ENCODE measurements around the gene CPNE7. TPM values are rescaled to one million over a fixed set of nuclear protein-coding genes. Genes with fewer than 3 reads are reported as not detected.
"Not testable (repeated sequence)": the region's sequence is repeated elsewhere in the genome, so short reads cannot be mapped to it uniquely, and the experiment has no call there.

Gene CPNE7
- polyA plus RNA-seq, 3 donors: 0.28 to 0.65 TPM; not detected in 1

DNA sequence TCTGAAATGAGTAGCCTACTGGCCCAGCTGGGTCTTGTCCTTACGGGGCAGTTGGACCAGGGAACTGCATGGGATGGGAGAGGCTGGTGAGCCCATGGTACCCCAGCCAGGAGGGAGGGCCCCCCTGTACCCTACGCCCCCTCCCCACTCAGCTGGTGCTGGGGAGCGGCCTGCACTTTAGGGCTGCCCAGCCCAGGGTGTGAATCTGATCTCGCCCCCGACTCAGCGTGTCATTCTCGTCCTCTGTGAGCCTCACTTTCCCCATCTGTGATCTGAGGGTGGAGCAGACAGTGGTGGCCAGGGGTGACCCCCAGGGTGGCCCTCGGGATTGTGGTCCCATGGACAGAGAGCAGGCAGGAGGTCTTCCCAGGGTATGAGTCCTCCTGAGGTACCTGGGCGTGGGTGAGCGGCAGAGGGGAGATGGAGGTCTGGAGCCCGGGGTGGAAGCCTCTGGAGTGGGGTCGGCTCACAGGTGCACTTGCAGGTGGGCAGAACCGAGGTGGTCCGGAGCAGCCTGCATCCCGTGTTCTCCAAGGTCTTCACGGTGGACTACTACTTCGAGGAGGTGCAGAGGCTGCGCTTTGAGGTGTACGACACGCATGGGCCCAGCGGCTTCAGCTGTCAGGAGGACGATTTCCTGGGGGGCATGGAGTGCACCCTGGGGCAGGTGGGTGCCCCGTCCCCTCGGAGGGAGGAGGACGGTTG, 1.6 kb downstream of the CPNE7 start:
- WGBS, 3 donors: 87 to 90% (median 87%) methylated on average over 25 of the region's 25 CpGs

DNA sequence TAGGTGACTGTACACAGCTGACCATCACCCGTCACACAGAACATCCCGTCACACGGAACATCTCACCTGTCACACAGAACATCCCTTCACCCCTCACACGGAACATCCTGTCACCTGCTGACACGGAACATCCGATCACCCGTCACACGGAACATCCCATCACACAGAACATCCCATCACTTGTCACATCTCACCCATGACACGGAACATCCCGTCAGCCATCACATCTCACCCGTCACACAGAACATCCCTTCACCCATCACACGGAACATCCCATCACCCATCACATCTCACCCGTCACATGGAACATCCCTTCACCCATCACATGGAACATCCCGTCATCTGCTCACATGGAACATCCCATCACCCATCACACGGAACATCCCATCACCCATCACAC, 3.8 kb downstream of the CPNE7 start:
- H3K27ac ChIP-seq (ENCODE audit: low read depth, low read length): no peak overlapping the region
- 89 to 91% (median 90%) methylated on average over 15 of the region's 15 CpGs for WGBS, 3 donors

More for the DNA sequence above, 1.6 kb downstream of the CPNE7 start:
- H3K27ac ChIP-seq (ENCODE audit: low read depth, low read length): no peak overlapping the region

DNA sequence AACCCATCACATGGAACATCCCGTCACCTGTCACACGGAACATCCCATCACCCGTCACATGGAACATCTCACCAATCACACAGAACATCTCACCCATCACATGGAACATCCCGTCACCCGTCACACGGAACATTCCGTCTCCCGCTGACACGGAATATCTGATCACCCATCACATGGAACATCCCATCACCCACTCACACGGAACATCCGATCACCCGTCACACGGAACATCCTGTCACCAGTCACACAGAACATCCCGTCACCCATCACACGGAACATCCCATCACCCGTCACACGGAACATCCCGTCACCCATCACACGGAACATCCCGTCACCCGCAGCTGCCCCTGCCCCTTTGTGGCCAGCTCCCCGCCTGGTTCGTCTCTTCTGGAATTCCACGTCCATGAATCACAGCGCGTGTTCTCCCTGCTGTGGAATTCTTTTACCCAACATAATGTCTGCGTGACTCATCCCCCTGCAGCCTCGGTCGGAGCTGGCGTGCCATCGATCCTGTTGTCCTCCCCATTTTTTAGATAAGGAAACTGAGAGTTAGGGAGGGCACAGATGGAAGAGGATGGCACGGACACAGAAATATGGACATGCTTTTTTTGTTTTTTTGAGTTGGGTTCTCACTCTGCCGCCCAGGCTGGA, 5.6 kb downstream of the CPNE7 start:
- WGBS, 3 donors: 87 to 91% (median 88%) methylated on average over 33 of the region's 33 CpGs
- no peak overlapping the region for H3K27ac ChIP-seq (ENCODE audit: low read depth, low read length)

DNA sequence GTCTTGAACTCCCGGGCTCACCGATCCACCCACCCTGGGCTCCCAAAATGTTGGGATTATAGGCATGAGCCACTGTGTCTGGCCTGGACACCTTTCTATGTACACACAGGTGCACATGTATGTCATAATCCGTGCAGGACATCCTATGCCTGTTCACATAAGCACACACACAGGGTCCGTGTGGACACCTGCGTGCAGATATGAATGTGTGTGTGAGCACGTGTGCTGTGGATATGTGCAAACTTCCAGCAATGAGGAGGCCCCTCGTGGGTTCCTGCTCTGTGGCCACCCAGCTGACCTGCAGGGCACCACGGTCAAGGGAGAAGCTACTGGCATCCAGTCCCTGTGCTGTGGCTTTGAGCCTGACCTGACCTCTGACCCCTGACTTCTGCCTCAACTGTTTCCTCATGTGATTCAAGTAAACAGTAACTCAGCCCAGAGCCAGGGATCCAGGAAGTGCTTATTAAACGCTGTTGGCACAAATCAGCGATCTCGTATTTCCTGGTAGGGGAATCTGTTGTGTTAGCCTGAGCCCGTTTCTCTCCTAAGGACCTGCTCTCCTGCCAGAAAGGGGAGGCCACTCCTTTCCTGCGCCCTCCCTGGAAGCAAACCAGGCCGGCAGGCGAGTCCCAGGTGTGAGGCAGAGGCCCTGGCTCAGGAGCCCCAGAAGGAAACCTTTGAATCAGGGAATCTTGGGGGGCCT, 6.5 kb downstream of the CPNE7 start:
- H3K27ac ChIP-seq (ENCODE audit: low read depth, low read length): no peak overlapping the region
- WGBS, 3 donors: 50 to 63% (median 61%) methylated on average over 15 of the region's 15 CpGs

GRCh38 chr16:89582614-89583196, 7.1 kb downstream of the CPNE7 start:
- WGBS, 3 donors: 86 to 93% (median 93%) methylated on average over 19 of the region's 19 CpGs
- no peak overlapping the region for H3K27ac ChIP-seq (ENCODE audit: low read depth, low read length)

GRCh38 chr16:89583197-89583894, 7.8 kb downstream of the CPNE7 start:
- 88 to 92% (median 90%) methylated on average over 36 of the region's 36 CpGs for WGBS, 3 donors
- no peak overlapping the region for H3K27ac ChIP-seq (ENCODE audit: low read depth, low read length)

- no peak overlapping the region for H3K27ac ChIP-seq (ENCODE audit: low read depth, low read length)
- WGBS, 3 donors: 89 to 92% (median 90%) methylated on average over 44 to 49 of the region's 49 CpGs
Measured at GRCh38 chr16:89583895-89584644, 8.5 kb downstream of the CPNE7 start.

DNA sequence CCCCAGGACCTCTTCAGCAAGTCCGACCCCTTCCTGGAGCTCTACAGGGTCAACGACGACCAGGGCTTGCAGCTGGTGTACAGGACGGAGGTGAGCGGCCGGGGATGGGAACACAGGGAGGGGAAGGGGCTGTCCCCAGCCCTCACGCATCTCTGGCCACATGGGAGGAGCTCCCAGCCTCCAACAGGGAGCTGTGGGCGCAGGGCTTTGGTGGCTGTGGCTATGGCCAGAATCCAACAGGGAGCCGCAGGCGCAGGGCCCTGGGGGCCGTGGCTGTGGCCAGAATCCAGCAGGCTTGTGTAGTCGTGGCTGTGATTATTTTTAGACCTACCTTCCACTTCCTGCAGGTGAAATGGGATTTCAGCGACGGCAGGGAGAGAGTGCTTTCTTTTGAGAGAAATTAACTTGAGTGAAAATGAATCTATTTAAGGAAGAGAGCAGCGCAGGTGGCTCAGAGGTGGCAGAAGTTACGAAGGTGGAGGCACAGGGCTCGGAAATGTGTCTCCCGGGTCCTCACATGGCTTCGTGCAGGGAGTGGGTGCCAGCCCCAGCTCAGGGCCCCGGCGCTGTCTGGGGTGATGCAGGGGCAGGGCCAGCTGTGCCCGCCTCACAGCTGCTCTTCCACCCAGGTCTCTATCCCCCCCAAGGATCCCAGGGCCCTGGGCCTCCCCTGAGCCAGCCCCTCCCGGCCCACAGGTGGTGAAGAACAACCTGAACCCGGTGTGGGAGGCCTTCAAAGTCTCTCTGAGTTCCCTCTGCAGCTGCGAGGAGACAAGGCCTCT, 9.4 kb downstream of the CPNE7 start:
- H3K27ac ChIP-seq (ENCODE audit: low read depth, low read length): no peak overlapping the region
- WGBS, 3 donors: 64 to 69% (median 69%) methylated on average over 23 to 25 of the region's 25 CpGs

- H3K27ac ChIP-seq (ENCODE audit: low read depth, low read length): no peak overlapping the region
- 52 to 83% (median 80%) methylated on average over 6 to 7 of the region's 7 CpGs for WGBS, 3 donors
Measured at GRCh38 chr16:89586218-89586617, 10.7 kb downstream of the CPNE7 start.

GRCh38 chr16:89586853-89587252, 11.3 kb downstream of the CPNE7 start:
- 71 to 84% (median 74%) methylated on average over 8 to 14 of the region's 25 CpGs for whole genome bisulfite sequencing, 3 donors
- H3K27ac ChIP-seq (ENCODE audit: low read depth, low read length): no peak overlapping the region

- H3K27ac ChIP-seq (ENCODE audit: low read depth, low read length): not testable (repeated sequence)
- 96% methylated on average over 5 to 16 of the region's 36 CpGs for WGBS, 3 donors
Measured at GRCh38 chr16:89587676-89588075, 12.1 kb downstream of the CPNE7 start.

- no peak overlapping the region for H3K27ac ChIP-seq (ENCODE audit: low read depth, low read length)
- 92 to 94% (median 93%) methylated on average over 26 of the region's 26 CpGs for WGBS, 3 donors
Measured at GRCh38 chr16:89588413-89589109, 13.0 kb downstream of the CPNE7 start.

GRCh38 chr16:89589241-89589926, 13.8 kb downstream of the CPNE7 start:
- 92 to 94% (median 93%) methylated on average over 20 to 21 of the region's 21 CpGs for WGBS, 3 donors
- H3K27ac ChIP-seq (ENCODE audit: low read depth, low read length): no peak overlapping the region

- no peak overlapping the region for H3K27ac ChIP-seq (ENCODE audit: low read depth, low read length)
- 74 to 79% (median 75%) methylated on average over 15 of the region's 15 CpGs for WGBS, 3 donors
Measured at GRCh38 chr16:89593841-89594240, 18.3 kb downstream of the CPNE7 start.

GRCh38 chr16:89595330-89596060, 19.9 kb downstream of the CPNE7 start:
- no peak overlapping the region for H3K27ac ChIP-seq (ENCODE audit: low read depth, low read length)
- WGBS, 3 donors: 92 to 94% (median 93%) methylated on average over 40 to 47 of the region's 47 CpGs
